Measurements from ENCODE around the gene KDM8.

KDM8 gene

DNA sequence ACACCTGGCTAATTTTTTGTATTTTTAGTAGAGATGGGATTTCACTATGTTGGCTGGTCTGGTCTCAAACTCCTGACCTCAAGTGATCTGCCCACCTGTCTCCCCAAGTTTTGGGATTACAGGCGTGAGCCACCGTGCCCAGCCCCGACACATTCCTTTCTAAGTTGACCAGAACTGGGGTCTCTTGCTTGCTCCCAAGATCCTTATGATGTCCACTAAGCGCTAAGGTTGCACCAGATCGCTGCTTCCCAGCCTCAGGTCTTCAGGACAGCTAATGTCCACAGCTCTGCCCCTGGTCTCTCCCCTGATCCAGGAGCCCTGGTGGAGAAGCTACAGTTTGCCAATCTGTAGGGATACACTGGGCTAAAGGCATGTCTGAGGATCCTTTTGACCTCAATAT is 35.7 kb downstream of the KDM8 start:
- TF ChIP-seq, protein P1, sequence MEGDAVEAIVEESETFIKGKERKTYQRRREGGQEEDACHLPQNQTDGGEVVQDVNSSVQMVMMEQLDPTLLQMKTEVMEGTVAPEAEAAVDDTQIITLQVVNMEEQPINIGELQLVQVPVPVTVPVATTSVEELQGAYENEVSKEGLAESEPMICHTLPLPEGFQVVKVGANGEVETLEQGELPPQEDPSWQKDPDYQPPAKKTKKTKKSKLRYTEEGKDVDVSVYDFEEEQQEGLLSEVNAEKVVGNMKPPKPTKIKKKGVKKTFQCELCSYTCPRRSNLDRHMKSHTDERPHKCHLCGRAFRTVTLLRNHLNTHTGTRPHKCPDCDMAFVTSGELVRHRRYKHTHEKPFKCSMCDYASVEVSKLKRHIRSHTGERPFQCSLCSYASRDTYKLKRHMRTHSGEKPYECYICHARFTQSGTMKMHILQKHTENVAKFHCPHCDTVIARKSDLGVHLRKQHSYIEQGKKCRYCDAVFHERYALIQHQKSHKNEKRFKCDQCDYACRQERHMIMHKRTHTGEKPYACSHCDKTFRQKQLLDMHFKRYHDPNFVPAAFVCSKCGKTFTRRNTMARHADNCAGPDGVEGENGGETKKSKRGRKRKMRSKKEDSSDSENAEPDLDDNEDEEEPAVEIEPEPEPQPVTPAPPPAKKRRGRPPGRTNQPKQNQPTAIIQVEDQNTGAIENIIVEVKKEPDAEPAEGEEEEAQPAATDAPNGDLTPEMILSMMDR (IDR thresholded peaks at IDR 0.05), result no peak
- TF ChIP-seq ZFX (IDR thresholded peaks at IDR 0.05; ENCODE audit: borderline replicate concordance), result no peak
- H3K27ac ChIP-seq, result no peak overlapping the region

DNA sequence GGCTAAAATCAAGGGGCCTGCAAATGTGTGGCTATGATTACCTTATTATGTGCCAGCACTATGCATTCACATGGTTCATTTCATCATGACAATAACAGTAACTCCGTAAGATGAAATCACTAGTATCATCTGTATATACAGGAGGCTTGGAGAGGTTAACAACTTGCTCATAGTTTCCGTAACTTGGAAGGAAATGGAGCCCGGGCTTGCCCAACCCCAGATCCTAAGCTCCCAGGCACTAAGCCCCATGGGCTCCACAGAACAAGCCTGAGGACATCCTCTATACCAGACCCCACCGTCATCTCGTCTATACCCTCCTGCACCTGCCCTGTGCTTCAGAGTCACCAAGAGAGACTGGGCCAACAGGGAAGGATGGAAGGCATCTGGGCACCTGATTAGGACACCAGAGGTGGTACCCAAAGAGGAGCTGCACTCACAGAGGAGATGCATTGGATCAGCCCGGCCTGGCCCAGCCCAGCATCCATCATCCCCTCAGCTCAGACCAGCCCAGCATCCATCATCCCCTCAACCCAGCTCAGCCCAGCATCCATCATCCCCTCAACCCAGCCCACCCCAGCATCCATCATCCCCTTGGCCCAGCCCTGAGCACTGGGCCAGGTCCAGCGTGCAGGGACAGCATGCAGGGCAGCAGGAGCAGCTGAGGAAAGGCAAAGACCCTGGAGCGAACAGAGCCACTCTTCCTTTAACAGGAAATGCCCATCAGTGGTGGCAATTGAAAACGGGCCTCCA is 36.8 kb downstream of the KDM8 start:
- H3K27ac ChIP-seq, result no peak overlapping the region
- TF ChIP-seq, protein P1 (IDR thresholded peaks at IDR 0.05), result no peak
- no peak for TF ChIP-seq ZFX (IDR thresholded peaks at IDR 0.05; ENCODE audit: borderline replicate concordance)

DNA sequence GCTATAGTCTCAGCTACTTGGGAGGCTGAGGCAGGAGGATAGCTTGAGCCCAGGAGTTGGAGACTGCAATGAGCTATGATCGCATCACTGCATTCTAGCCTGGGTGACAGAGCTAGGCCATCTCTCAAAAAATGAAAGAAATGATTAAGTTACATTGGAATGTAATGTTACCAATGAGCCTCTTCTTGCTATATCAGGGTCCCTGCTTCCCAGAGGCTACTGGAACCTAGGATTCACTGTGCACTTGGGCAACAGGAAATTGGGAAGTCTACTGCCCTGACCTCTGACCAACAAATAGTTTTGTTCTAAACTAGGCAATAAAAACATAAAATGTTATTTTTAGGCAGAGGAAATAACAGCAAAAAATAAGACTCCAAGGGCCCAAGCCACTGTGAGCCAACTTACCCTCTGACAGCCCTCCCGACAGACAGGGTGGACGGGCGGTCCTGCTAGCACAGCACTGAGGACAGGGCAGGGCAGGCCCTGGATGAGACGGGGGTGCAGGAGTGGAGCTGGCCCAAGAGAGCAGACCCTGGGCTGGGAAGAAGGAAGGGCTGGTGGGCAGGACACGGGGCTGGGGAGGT is 37.7 kb downstream of the KDM8 start:
- TF ChIP-seq, protein P1 (IDR thresholded peaks at IDR 0.05), result no peak
- TF ChIP-seq ZFX (IDR thresholded peaks at IDR 0.05; ENCODE audit: borderline replicate concordance), result no peak

DNA sequence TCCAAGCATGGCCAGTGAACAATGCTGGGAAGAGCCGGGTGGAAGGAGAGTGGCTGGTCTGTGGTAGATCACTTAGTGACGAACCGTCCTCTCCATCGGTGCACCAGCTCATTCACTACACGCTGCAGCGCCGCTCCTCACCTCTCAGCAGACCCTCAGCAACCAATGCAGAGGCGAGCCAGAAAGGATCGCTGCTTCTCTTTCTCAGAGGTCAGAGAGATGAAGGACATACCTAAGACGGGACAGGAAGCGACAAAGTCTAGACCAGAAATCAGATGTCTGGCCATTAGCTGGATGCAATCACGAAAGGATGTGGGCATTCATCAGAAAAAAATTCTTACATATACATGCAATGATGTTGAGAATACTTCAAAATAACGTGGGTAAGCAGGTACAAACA is 38.3 kb downstream of the KDM8 start:
- H3K27ac ChIP-seq, result no peak overlapping the region
- TF ChIP-seq ZFX (IDR thresholded peaks at IDR 0.05; ENCODE audit: borderline replicate concordance), result no peak
- TF ChIP-seq, protein P1 (IDR thresholded peaks at IDR 0.05), result no peak

More for the DNA sequence above, 37.7 kb downstream of the KDM8 start:
- no peak overlapping the region for H3K27ac ChIP-seq

DNA sequence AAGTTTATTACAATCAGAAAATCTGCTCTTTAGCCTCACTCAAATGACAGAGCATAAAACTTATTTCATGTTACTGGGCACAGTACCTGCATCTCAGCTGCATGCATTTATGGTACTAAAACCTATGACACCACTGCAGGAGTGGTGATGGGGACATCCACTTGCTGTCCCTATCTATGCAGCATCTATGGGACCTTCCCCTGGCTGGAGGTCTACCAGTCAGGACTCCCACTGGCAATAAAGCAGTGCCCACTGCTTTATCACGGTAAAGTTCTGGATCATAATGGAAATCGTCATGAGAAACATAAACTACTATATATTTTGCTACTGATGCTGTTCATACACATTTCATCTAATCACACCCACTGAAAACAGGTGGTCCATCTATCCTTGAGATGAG is 39.1 kb downstream of the KDM8 start:
- TF ChIP-seq ZFX (IDR thresholded peaks at IDR 0.05; ENCODE audit: borderline replicate concordance), result no peak
- TF ChIP-seq, protein P1 (IDR thresholded peaks at IDR 0.05), result no peak
- H3K27ac ChIP-seq, result no peak overlapping the region

DNA sequence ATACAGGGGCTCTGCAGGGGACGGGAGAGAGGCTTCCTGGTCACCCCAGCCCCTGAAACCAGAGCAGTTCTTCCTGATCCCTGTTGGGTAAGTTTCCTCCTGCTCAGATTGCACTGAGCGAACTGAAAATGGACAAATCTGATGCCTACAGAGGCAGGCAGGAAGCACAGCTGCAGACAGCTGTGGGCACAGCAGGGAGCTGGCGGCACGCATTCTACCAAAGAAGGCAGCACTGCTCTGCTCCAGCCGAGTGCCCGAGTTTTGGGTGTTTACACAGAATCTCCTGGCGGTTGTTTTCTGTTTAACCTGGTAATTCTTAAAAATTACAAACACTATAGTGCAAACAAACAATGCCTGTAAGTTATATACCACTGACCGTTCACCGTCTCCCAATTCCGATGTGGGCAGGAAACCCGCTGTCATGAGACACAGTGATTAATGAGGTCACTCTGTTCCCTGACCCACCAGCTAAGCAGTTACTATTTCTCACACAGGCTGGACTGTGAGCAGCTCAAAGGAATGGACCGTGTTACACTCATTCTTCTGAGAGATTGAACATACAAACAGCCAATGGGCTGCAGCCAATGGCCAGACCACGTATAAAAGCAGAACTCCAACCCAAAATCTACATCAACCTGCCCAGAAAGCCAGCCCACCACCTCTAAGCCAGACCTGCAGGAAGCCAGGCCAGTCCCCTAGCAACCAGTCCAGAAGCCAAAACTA is 39.7 kb downstream of the KDM8 start:
- no peak overlapping the region for H3K27ac ChIP-seq
- TF ChIP-seq, protein P1 (IDR thresholded peaks at IDR 0.05), result no peak
- TF ChIP-seq ZFX (IDR thresholded peaks at IDR 0.05; ENCODE audit: borderline replicate concordance), result no peak

Data from 22Rv1 (cell line).